GM12878 (cell line): ENCODE results near the gene C1QL4. TPM values are rescaled to one million over a fixed set of nuclear protein-coding genes. Genes with fewer than 3 reads are reported as not detected.

Source experiments
- ATAC-seq: fragments of 200-7000 bp; cut with Tn5 transposase; 3 replicates; pipeline ENCODE4 v1.9.1; 2020; ENCODE audit warnings: mild to moderate bottlenecking, moderate library complexity
- BruUV-seq: library from RNA; stranded (reverse); fragments of 400-500 nt; replicated peaks from 2 replicates; lab custom pipeline; 2021; lab: Mats Ljungman, UMichigan
- CTCF ChIA-PET: fragments of 300-600 bp; sonication (Branson Sonifier 250); formaldehyde crosslinking; extraction: SDS; loops from one replicate; lab custom pipeline; 2021; ENCODE audit warnings: inconsistent platforms; lab: Yijun Ruan, JAX
- POLR2A ChIA-PET: fragments of 350-600 bp; formaldehyde crosslinking; extraction: SDS; loops from one replicate; lab custom pipeline; 2021; ENCODE audit warnings: inconsistent platforms; lab: Charles Lee
- RAD21 ChIA-PET: fragments of 300-600 bp; sonication (Branson Sonifier 250); formaldehyde crosslinking; loops from one replicate; lab custom pipeline; 2023; ENCODE audit warnings: antibody characterized with exemption; ENCODE audit not compliant: unreplicated experiment; lab: Charles Lee
- SMC1A ChIA-PET: fragments of 300-600 bp; sonication (Branson Sonifier 250); formaldehyde crosslinking; loops from one replicate; lab custom pipeline; 2023; ENCODE audit not compliant: unreplicated experiment, uncharacterized antibody; lab: Charles Lee
- DNase-seq: peaks from one replicate; pipeline ENCODE4 v3.0.0-alpha.2; 2011; ENCODE audit warnings: low read depth, low spot score
- FAIRE-seq: peaks from 3 replicates; lab custom pipeline; 2011; peaks lifted over from hg19 to GRCh38; lab: Jason Lieb, UNC
- H2AFZ ChIP-seq: 2 replicates; pipeline ENCODE4 v1.6.0; 2011; ENCODE audit warnings: low read depth, low read length, control low read depth; ENCODE audit not compliant: control insufficient read depth
- H3K27ac ChIP-seq: 2 replicates; pipeline ENCODE4 v1.5.1; 2011; ENCODE audit warnings: control low read depth; ENCODE audit not compliant: control insufficient read depth, insufficient read depth
- H3K27me3 ChIP-seq, 2 experiments: replicated peaks in 1 of 2; 2 replicates each; pipeline versions ENCODE4 v1.6.0 to v1.6.1; 2011; ENCODE audit warnings: low read length in 1 of 2; ENCODE audit not compliant: control insufficient read depth in 2 of 2, insufficient read depth in 2 of 2
- H3K36me3 ChIP-seq, 2 experiments: 2 replicates each; pipeline ENCODE4 v1.5.1; 2011; ENCODE audit warnings: low read length in 1 of 2; ENCODE audit not compliant: control insufficient read depth in 2 of 2, insufficient read depth in 2 of 2
- H3K4me1 ChIP-seq: 2 replicates; pipeline ENCODE4 v1.6.1; 2011; ENCODE audit warnings: mild to moderate bottlenecking, low read length, moderate library complexity, mixed read lengths; ENCODE audit not compliant: control insufficient read depth, insufficient read depth
- H3K4me2 ChIP-seq: 2 replicates; pipeline ENCODE4 v1.6.0; 2011; ENCODE audit warnings: control low read depth; ENCODE audit not compliant: control insufficient read depth, insufficient read depth
- H3K4me3 ChIP-seq: fragments of 200-600 bp; sonication (generic); 2 replicates; pipeline ENCODE4 v1.5.1; 2016
- H3K79me2 ChIP-seq: 2 replicates; pipeline ENCODE4 v1.6.0; 2011; ENCODE audit warnings: low read length; ENCODE audit not compliant: control insufficient read depth, insufficient read depth
- H3K9ac ChIP-seq: 2 replicates; pipeline ENCODE4 v1.8.0; 2011; ENCODE audit warnings: low read length, control low read depth, mixed read lengths; ENCODE audit not compliant: control insufficient read depth, insufficient read depth
- H3K9me3 ChIP-seq: replicated peaks from 3 replicates; pipeline ENCODE4 v1.5.1; 2011; ENCODE audit warnings: mild to moderate bottlenecking, low read length; ENCODE audit not compliant: control insufficient read depth, insufficient read depth
- H4K20me1 ChIP-seq: 2 replicates; pipeline ENCODE4 v1.6.0; 2011; ENCODE audit not compliant: control insufficient read depth, insufficient read depth
- ASH2L ChIP-seq: fragments of 300-600, 200-600 bp; sonication (generic); IDR thresholded peaks from 2 replicates; pipeline ENCODE4 v1.6.1; 2017; ENCODE audit warnings: low read depth, mild to moderate bottlenecking, borderline replicate concordance
- FOXK2 ChIP-seq: fragments of 450-650 bp; IDR thresholded peaks from 2 replicates; pipeline ENCODE4 v1.6.1; 2017; ENCODE audit warnings: mild to moderate bottlenecking, moderate library complexity
- IRF4 ChIP-seq: IDR thresholded peaks from 2 replicates; pipeline ENCODE4 v1.6.1; 2011; ENCODE audit warnings: low read depth, low read length
- PAX5 ChIP-seq: IDR thresholded peaks from 2 replicates; pipeline ENCODE4 v1.6.1; 2011; ENCODE audit warnings: low read depth, low read length, borderline replicate concordance
- PRDM15 ChIP-seq: fragments of 450-650 bp; formaldehyde crosslinking; IDR thresholded peaks from 2 replicates; pipeline ENCODE4 v1.4.0; 2020; ENCODE audit warnings: mild to moderate bottlenecking, moderate library complexity
- ZBED1 ChIP-seq: IDR thresholded peaks from 2 replicates; pipeline ENCODE4 v1.6.1; 2016; ENCODE audit warnings: borderline replicate concordance
- WGBS: methylation state at CpG from one replicate; pipeline ENCODE4 v1.1.6; 2016; ENCODE audit warnings: low lambda C conversion rate; ENCODE audit not compliant: insufficient replicate concordance, insufficient coverage; ENCODE audit errors: missing lambda C conversion rate; 5-methylcytosine and 5-hydroxymethylcytosine counted together
- in situ Hi-C: fragments of 300-500 bp; cut with MboI; formaldehyde crosslinking; loops from 9 replicates; pipeline ENCODE4 v1.14.3; 2018; ENCODE audit warnings: mixed read lengths
- intact Hi-C: fragments of 100-400 bp; cut with micrococcal nuclease; formaldehyde crosslinking; loops from one replicate; pipeline ENCODE4 v1.14.2; 2022; ENCODE audit not compliant: unreplicated experiment
- polyA plus RNA-seq, 11 experiments: library from polyadenylated mRNA; depleted of rRNA in 4 of 11; unstranded in 6 of 11; stranded (reverse) in 5 of 11; fragments of >200 nt; fragmentation: Nextera tagmentation in 4 of 11; fragmentation: Illumina TruSeq in 1 of 11; extraction: Ambion mirVana in 4 of 11; extraction: Trizol in 1 of 11; gene quantifications; 1 replicate in 1 of 11; 2 replicates in 10 of 11; pipeline versions ENCODE4 v1.2.1 to v1.2.3, GENCODE V29; 2011 to 2016; ENCODE audit warnings: inconsistent platforms in 2 of 11, missing spikeins in 2 of 11, low read depth in 1 of 11
- total RNA-seq, 4 experiments: library from RNA; depleted of rRNA in 3 of 4; stranded (reverse); fragments of >200 nt in 3 of 4; fragmentation: Illumina TruSeq in 1 of 4; extraction: Trizol in 1 of 4; gene quantifications; 2 replicates each; pipeline versions ENCODE4 v1.2.1 to v1.2.3, GENCODE V29; 2013 to 2021

Gene C1QL4
- total and polyA plus RNA-seq, 10 of the 15 experiments (the other 5 are each of a cell fraction or from before 2014, with no cell fraction given): 0.05 TPM; not detected in 9

GRCh38 chr12:49305762-49306510, 31.1 kb downstream of the C1QL4 start:
- no peaks in the 10 kb centered on the region for H3K27me3 ChIP-seq
- H3K27ac ChIP-seq: no peak overlapping the region
- H4K20me1 ChIP-seq: no peaks in the 10 kb centered on the region
- H3K79me2 ChIP-seq: no peaks in the 10 kb centered on the region
- no peak overlapping the region for H3K9ac ChIP-seq
- H2AFZ ChIP-seq: no peak overlapping the region
- no peaks in the 10 kb centered on the region for H3K36me3 ChIP-seq
- TF ChIP-seq IRF4 (no peak), FOXK2 (no peak), PRDM15 (no peak), ASH2L (no peak), ZBED1 (no peak), PAX5 (no peak)
- no peak overlapping the region for H3K4me3 ChIP-seq
- H3K9me3 ChIP-seq: no peaks in the 10 kb centered on the region
- WGBS: 30% methylated on average over 6 of the region's 6 CpGs
- FAIRE-seq (no peak), DNase-seq (no peak), ATAC-seq (no peak)
- intact Hi-C loops: no loop called here
- no TSS peak for BruUV-seq
- no peaks in the 10 kb centered on the region for H3K4me1 ChIP-seq
- in situ Hi-C loops: no loop called here
- CTCF ChIA-PET: interaction anchor here (1.0 to 3.3 kb wide), 2 partner anchors 17 to 52 kb away, joined by 5 to 10 read pairs; no protein-coding TSS in a partner anchor
- RAD21 ChIA-PET: no interaction called here
- SMC1A ChIA-PET: interaction anchor here (0.6 kb wide), 1 partner anchor 34 kb away, joined by 3 read pairs; no protein-coding TSS in a partner anchor
- POLR2A ChIA-PET: no interaction called here
- no peak overlapping the region for H3K4me2 ChIP-seq
